Parathyroid adenoma (tissue), 2 donors: ENCODE data around the gene PCAT7.

Source experiments
- H2AFZ ChIP-seq: fragments of 300-600 bp; sonication (generic); one replicate; pipeline ENCODE4 v1.7.0; 2017; ENCODE audit warnings: antibody characterized with exemption, mild to moderate bottlenecking
- H3K27ac ChIP-seq: fragments of 300-600 bp; sonication (generic); one replicate; pipeline ENCODE4 v1.7.0; 2017
- H3K27me3 ChIP-seq: fragments of 300-600 bp; sonication (generic); one replicate; pipeline ENCODE4 v1.7.0; 2017; ENCODE audit warnings: low read length; ENCODE audit not compliant: control insufficient read depth, insufficient read depth
- H3K36me3 ChIP-seq: fragments of 300-600 bp; sonication (generic); one replicate; pipeline ENCODE4 v1.7.0; 2017; ENCODE audit warnings: low read length; ENCODE audit not compliant: control insufficient read depth, insufficient read depth
- H3K4me1 ChIP-seq: fragments of 300-600 bp; sonication (generic); one replicate; pipeline ENCODE4 v1.7.0; 2017; ENCODE audit warnings: control low read depth
- H3K4me2 ChIP-seq: fragments of 300-600 bp; sonication (generic); one replicate; pipeline ENCODE4 v1.7.0; 2017; ENCODE audit warnings: low read length
- H3K4me3 ChIP-seq: fragments of 300-600 bp; sonication (generic); one replicate; pipeline ENCODE4 v1.7.0; 2017; ENCODE audit warnings: low read depth, low read length
- H3K79me2 ChIP-seq: fragments of 300-600 bp; sonication (generic); one replicate; pipeline ENCODE4 v1.7.0; 2017; ENCODE audit warnings: control low read depth
- H3K9ac ChIP-seq: fragments of 300-600 bp; sonication (generic); one replicate; pipeline ENCODE4 v1.7.0; 2017; ENCODE audit warnings: mild to moderate bottlenecking
- H3K9me3 ChIP-seq: fragments of 300-600 bp; sonication (generic); one replicate; pipeline ENCODE4 v1.7.0; 2017; ENCODE audit warnings: low read length; ENCODE audit not compliant: control insufficient read depth
- TF ChIP-seq, protein P1 (sequence below): fragments of 300-600 bp; sonication (generic); IDR thresholded peaks from one replicate; pipeline ENCODE4 v1.7.0; 2017; ENCODE audit warnings: antibody characterized with exemption, mild to moderate bottlenecking
- donor health status: primary hyperparathyroidism.

Gene PCAT7

DNA sequence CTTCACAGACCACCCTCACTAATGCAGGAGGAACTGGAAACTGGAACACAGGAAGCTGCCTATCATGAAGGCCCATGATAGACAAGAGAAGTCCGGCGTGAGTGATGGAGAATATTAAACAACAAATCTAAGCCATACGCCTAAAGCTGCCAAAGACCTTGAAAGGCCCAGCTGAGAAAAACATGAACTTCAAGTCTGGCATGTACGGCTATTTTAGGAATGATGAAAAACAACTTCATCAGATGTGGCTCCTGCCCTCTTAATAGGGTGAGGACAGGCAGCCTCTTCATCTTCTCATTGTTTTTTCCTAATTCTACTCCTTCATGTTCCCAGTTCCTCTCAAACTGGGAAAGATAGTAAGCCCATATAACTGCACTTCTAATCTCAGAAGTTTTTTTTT is 64.1 kb downstream of the PCAT7 start:
- Histone ChIP-seq H3K9ac (no peak overlapping the region), H3K27ac (no peak overlapping the region), H3K36me3 (no peaks in the 10 kb centered on the region), H2AFZ (no peak overlapping the region), H3K79me2 (no peaks in the 10 kb centered on the region), H3K4me1 (peaks cover 3% of the 10 kb centered on the region), H3K27me3 (no peaks in the 10 kb centered on the region), H3K4me2 (no peak overlapping the region), H3K9me3 (no peaks in the 10 kb centered on the region), H3K4me3 (no peak overlapping the region)
- TF ChIP-seq, protein P1, sequence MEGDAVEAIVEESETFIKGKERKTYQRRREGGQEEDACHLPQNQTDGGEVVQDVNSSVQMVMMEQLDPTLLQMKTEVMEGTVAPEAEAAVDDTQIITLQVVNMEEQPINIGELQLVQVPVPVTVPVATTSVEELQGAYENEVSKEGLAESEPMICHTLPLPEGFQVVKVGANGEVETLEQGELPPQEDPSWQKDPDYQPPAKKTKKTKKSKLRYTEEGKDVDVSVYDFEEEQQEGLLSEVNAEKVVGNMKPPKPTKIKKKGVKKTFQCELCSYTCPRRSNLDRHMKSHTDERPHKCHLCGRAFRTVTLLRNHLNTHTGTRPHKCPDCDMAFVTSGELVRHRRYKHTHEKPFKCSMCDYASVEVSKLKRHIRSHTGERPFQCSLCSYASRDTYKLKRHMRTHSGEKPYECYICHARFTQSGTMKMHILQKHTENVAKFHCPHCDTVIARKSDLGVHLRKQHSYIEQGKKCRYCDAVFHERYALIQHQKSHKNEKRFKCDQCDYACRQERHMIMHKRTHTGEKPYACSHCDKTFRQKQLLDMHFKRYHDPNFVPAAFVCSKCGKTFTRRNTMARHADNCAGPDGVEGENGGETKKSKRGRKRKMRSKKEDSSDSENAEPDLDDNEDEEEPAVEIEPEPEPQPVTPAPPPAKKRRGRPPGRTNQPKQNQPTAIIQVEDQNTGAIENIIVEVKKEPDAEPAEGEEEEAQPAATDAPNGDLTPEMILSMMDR = no peak
